Cardiac muscle cell (in vitro differentiated cells and primary cell): ENCODE measurements around the gene FOCAD. TPM values are rescaled to one million over a fixed set of nuclear protein-coding genes. Genes with fewer than 3 reads are reported as not detected.

Experiments
- DNase-seq, 2 donors: peaks; one replicate each; pipeline versions ENCODE4 v3.0.0 to v3.0.0-alpha.2; 2010 to 2017; ENCODE audit warnings: low read depth in 1 of 2, low spot score in 1 of 2
- H3K27ac ChIP-seq: fragments of 200-600 bp; sonication (generic); 2 replicates; pipeline ENCODE4 v1.5.1; 2016
- H3K27me3 ChIP-seq: fragments of 200-600 bp; sonication (generic); 2 replicates; pipeline ENCODE4 v1.6.0; 2016; ENCODE audit warnings: control low read depth
- H3K36me3 ChIP-seq: fragments of 200-600 bp; sonication (generic); 2 replicates; pipeline ENCODE4 v1.5.1; 2016; ENCODE audit warnings: control low read depth
- H3K4me1 ChIP-seq: fragments of 200-600 bp; sonication (generic); 2 replicates; pipeline ENCODE4 v1.8.1; 2017; ENCODE audit warnings: low read depth, mild to moderate bottlenecking, mixed run types
- H3K4me3 ChIP-seq: fragments of 200-600 bp; sonication (generic); 2 replicates; pipeline ENCODE4 v1.5.1; 2016; ENCODE audit warnings: mild to moderate bottlenecking
- H3K9me3 ChIP-seq: fragments of 200-600 bp; sonication (generic); 2 replicates; pipeline ENCODE4 v1.5.1; 2017; ENCODE audit warnings: low read depth, mild to moderate bottlenecking, control low read depth
- polyA plus RNA-seq: library from polyadenylated mRNA; unstranded; fragments of >200 nt; fragmentation: Nextera tagmentation; extraction: Ambion mirVana; gene quantifications from 2 replicates; pipeline ENCODE4 v1.2.1, GENCODE V29; 2016
- total RNA-seq: library from RNA; depleted of rRNA; stranded (reverse); fragments of >200 nt; gene quantifications from 2 replicates; pipeline ENCODE4 v1.2.3, GENCODE V29; 2016
- TF ChIP-seq, protein P1 (sequence below): IDR thresholded peaks from 2 replicates; pipeline ENCODE4 v1.5.1; 2012; ENCODE audit warnings: low read depth, mild to moderate bottlenecking, low read length

FOCAD gene
- total and polyA plus RNA-seq, 2 experiments from 2014 or later = 32.9 to 57.0 TPM

DNA sequence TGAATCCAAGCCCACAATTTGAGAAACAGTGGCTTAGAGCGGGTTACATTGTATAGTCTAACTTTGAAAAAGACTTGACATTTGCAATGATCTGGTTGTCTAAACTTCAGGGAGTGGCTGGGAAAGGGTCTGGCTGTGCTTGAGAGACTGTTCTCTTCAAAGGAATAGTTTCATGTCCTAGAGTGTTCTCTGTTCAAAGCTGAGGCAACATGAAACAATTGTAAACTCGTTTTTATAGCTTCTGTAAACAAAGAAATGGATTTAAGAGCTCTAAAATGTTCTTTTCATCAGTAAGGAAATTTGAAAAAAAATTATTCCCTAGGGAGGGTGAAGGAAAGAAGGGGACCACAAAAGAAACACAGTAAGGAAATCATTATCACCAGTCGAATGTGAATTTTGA, 41.6 kb downstream of the FOCAD start:
- H3K27me3 ChIP-seq = no peaks in the 10 kb centered on the region
- no peak for DNase-seq
- TF ChIP-seq, protein P1, sequence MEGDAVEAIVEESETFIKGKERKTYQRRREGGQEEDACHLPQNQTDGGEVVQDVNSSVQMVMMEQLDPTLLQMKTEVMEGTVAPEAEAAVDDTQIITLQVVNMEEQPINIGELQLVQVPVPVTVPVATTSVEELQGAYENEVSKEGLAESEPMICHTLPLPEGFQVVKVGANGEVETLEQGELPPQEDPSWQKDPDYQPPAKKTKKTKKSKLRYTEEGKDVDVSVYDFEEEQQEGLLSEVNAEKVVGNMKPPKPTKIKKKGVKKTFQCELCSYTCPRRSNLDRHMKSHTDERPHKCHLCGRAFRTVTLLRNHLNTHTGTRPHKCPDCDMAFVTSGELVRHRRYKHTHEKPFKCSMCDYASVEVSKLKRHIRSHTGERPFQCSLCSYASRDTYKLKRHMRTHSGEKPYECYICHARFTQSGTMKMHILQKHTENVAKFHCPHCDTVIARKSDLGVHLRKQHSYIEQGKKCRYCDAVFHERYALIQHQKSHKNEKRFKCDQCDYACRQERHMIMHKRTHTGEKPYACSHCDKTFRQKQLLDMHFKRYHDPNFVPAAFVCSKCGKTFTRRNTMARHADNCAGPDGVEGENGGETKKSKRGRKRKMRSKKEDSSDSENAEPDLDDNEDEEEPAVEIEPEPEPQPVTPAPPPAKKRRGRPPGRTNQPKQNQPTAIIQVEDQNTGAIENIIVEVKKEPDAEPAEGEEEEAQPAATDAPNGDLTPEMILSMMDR = no peak
- no peak overlapping the region for H3K4me3 ChIP-seq
- H3K27ac ChIP-seq = no peak overlapping the region
- no peaks in the 10 kb centered on the region for H3K9me3 ChIP-seq
- peaks cover 15% of the 10 kb centered on the region for H3K36me3 ChIP-seq
- H3K4me1 ChIP-seq = peaks cover 7% of the 10 kb centered on the region

DNA sequence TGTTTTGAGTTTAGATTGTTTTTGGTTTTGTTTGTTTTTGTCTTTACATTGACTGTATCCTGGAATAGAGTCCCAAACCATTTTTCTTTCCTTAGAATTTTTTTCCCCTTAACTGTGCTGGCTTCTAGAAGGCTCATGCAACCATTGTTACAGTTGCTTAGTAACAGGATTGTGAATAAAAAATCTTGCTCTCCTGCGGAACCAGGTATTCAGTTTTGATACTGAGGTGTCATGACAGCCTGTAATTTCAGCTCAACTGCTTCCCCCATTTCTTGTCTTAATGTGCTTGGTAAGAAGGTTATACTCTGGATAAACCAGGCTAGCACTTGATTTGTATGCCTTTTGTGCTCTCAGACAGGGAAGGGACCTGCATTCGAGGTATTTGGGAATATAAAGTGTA, 42.1 kb downstream of the FOCAD start:
- Histone ChIP-seq H3K9me3 (no peaks in the 10 kb centered on the region), H3K27ac (no peak overlapping the region), H3K4me3 (no peak overlapping the region), H3K4me1 (peaks cover 7% of the 10 kb centered on the region), H3K27me3 (no peaks in the 10 kb centered on the region), H3K36me3 (peaks cover 14% of the 10 kb centered on the region)
- TF ChIP-seq, protein P1 = no peak
- DNase-seq = no peak

GRCh38 chr9:20728493-20729220, 44.6 kb downstream of the FOCAD start:
- Histone ChIP-seq H3K9me3 (no peaks in the 10 kb centered on the region), H3K27ac (no peak overlapping the region), H3K27me3 (no peaks in the 10 kb centered on the region), H3K36me3 (peaks cover 6% of the 10 kb centered on the region), H3K4me3 (no peak overlapping the region), H3K4me1 (peaks cover 5% of the 10 kb centered on the region)
- DNase-seq = peak in 1 of 2 donors; percentile 74
- TF ChIP-seq, protein P1 = no peak

DNA sequence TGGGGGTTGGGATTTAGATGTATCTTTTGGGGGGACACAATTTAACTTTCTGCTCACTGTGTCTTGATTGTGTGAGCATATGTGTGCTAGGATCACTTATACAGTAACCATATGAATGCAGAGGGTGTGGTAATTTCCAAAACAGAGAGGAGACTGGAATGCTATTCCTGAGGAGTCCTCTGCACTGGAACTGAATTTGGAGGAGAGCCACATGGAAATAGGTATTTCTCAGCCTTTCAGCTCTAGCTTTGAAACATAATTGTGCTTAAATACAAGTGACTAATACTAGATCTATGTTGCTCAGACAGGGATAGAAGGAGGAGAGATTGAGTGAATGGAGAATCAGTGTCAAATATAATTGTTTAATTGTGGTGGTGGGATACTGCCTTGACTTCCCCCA, 45.5 kb downstream of the FOCAD start:
- no peaks in the 10 kb centered on the region for H3K27me3 ChIP-seq
- peaks cover 3% of the 10 kb centered on the region for H3K36me3 ChIP-seq
- peaks cover 5% of the 10 kb centered on the region for H3K4me1 ChIP-seq
- no peaks in the 10 kb centered on the region for H3K9me3 ChIP-seq
- TF ChIP-seq, protein P1 = no peak
- H3K27ac ChIP-seq = no peak overlapping the region
- no peak for DNase-seq
- H3K4me3 ChIP-seq = no peak overlapping the region

DNA sequence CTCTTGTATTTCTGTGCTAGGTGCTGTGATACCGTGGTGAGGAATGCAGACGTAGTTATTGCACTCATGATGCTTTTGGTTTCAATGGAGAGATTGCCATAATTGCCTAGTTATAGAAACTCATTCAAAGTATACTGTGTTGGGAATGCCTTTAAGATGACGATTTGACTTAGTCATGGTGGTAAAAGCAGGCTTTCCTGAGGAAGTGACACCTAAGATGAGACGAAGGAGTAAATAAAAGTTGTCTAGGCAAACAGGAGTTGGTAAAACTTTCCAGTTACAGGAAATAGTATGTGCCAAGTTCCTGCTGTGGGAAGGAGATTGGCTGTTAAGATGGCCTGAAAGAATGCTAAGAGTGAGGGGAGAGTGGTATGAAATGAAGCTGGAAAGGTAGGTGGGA, 48.1 kb downstream of the FOCAD start:
- H3K27ac ChIP-seq = peak overlapping the region; percentile 48
- no peak overlapping the region for H3K4me3 ChIP-seq

More for the DNA sequence above, 48.1 kb downstream of the FOCAD start:
- TF ChIP-seq, protein P1 = no peak
- Histone ChIP-seq H3K4me1 (peaks cover 5% of the 10 kb centered on the region), H3K9me3 (no peaks in the 10 kb centered on the region), H3K27me3 (no peaks in the 10 kb centered on the region), H3K36me3 (no peaks in the 10 kb centered on the region)
- peak in 1 of 2 donors; percentile 68 for DNase-seq
